Measurements from ENCODE around the gene HTRA3. TPM values are rescaled to one million over a fixed set of nuclear protein-coding genes. Genes with fewer than 3 reads are reported as not detected.

Gene HTRA3
- total and polyA plus RNA-seq, 2 of the 8 experiments (the other 6 are each of a cell fraction or from before 2014, with no cell fraction given) = 3.2 to 5.8 TPM

DNA sequence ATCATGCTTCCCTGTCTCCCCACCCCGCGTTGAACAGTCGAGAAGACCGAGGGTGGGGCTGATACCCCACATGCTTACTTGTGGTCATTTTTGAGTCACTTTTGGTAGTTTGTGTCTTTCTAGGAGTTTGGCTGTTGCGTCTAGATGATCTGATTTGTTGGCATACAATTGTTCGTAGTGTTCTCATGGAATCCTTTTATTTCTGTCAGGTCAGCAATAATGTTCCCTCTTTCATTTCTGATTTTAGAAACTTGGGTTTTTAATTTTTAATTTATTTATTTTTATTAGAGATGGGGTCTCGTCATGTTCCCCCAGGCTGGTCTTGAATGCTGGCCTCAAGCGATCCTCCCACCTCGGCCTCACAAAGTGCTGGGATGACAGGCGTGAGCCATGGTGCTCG, 39.5 kb upstream of the HTRA3 start:
- no peak overlapping the region for H3K18ac ChIP-seq (ENCODE audit: extremely low read depth, low read length)
- no peaks in the 10 kb centered on the region; a peak in 1 of 4 replicates for H3K9me3 ChIP-seq (ENCODE audit: insufficient read depth in 2 of 2, low read depth in 1 of 2, low read length in 1 of 2)
- no peak for TF ChIP-seq BACH1 (IDR thresholded peaks at IDR 0.05; ENCODE audit: low read length)
- no peak for TF ChIP-seq HDAC6 (IDR thresholded peaks at IDR 0.05; ENCODE audit: low read depth, low read length)
- no peak for TF ChIP-seq BCL11A (IDR thresholded peaks at IDR 0.05; ENCODE audit: low read depth in 2 of 2, low read length in 2 of 2)
- TF ChIP-seq MAFK (IDR thresholded peaks at IDR 0.05; ENCODE audit: low read depth, low read length) = peak; percentile 67; the same call in 1 of the 2 replicates
- no peaks in the 10 kb centered on the region; a peak in 1 of 7 replicates for H3K27me3 ChIP-seq (replicated peaks in 1 of 4; ENCODE audit: control insufficient read depth in 3 of 4, extremely low read depth in 1 of 4, insufficient read depth in 3 of 4, low read length in 3 of 4)
- H3K14ac ChIP-seq (ENCODE audit: insufficient read length) = no peak overlapping the region
- no peak overlapping the region for H2BK12ac ChIP-seq (ENCODE audit: low read depth, low read length)
- no peak overlapping the region for H2BK120ac ChIP-seq (replicated peaks; ENCODE audit: low read depth, low read length)
- H3K4me1 ChIP-seq (replicated peaks in 1 of 4; ENCODE audit: control insufficient read depth in 3 of 4, insufficient read depth in 4 of 4, low read length in 3 of 4) = peaks cover 6 to 14% (median 10%) of the 10 kb centered on the region in 4 experiments
- no peak overlapping the region for H2BK20ac ChIP-seq (ENCODE audit: low read length)
- no peak overlapping the region for H4K8ac ChIP-seq (ENCODE audit: extremely low read depth, insufficient read depth, low read length)
- H2AFZ ChIP-seq (ENCODE audit: low read length) = no peak overlapping the region
- no peak overlapping the region for H3K4me2 ChIP-seq (ENCODE audit: insufficient read depth in 1 of 2, low read depth in 2 of 2, low read length in 2 of 2)
- no peaks in the 10 kb centered on the region for H3K79me1 ChIP-seq (ENCODE audit: low read depth, low read length)
- 89% methylated on average over 11 of the region's 11 CpGs; no CpG with 5 or more reads in 1 of the 2 experiments for WGBS, 2 experiments (ENCODE audit: extremely low coverage in 1 of 2, insufficient coverage in 1 of 2, insufficient read length in 1 of 2, insufficient replicate concordance in 2 of 2, low coverage in 1 of 2, low lambda C conversion rate in 2 of 2, missing lambda C conversion rate in 1 of 2)
- H2AK5ac ChIP-seq (ENCODE audit: low read depth, low read length) = no peak overlapping the region
- no peaks in the 10 kb centered on the region for H3K79me2 ChIP-seq (ENCODE audit: control insufficient read depth in 1 of 2, insufficient read depth in 2 of 2, low read length in 2 of 2)
- no peak overlapping the region for H4K91ac ChIP-seq (replicated peaks; ENCODE audit: insufficient read length, low read length)
- H3K23ac ChIP-seq (ENCODE audit: insufficient read length) = no peak overlapping the region
- no peak overlapping the region for H2BK15ac ChIP-seq (ENCODE audit: low read length)
- no peaks in the 10 kb centered on the region for H3K36me3 ChIP-seq (ENCODE audit: control insufficient read depth in 2 of 4, insufficient read depth in 4 of 4, low read length in 3 of 4)
- no peak overlapping the region for H3K9ac ChIP-seq (replicated peaks in 1 of 4; ENCODE audit: extremely low read depth in 1 of 4, low read depth in 3 of 4, low read length in 3 of 4)
- H4K20me1 ChIP-seq (replicated peaks in 1 of 2; ENCODE audit: control insufficient read depth in 1 of 2, insufficient read depth in 2 of 2, low read length in 2 of 2) = peaks cover 0 to 7% of the 10 kb centered on the region in 2 experiments
- H3K27ac ChIP-seq (ENCODE audit: low read depth, low read length) = no peak overlapping the region
- DNase-seq (ENCODE audit: low read depth in 1 of 2, low spot score in 2 of 2) = no peak
- H3K4ac ChIP-seq (replicated peaks; ENCODE audit: insufficient read length, low read depth, low read length) = no peak overlapping the region
- no peak for FAIRE-seq
- ChIA-PET CTCF (ENCODE audit: partially characterized antibody) (interaction anchor here (0.6 to 4.9 kb wide), 4 partner anchors 12 to 628 kb away, joined by 3 to 20 read pairs (median 3); no protein-coding TSS in a partner anchor), POLR2A (ENCODE audit: partially characterized antibody) (no interaction called here)
- H2BK5ac ChIP-seq (ENCODE audit: low read depth, low read length) = no peak overlapping the region
- no peak overlapping the region for H4K5ac ChIP-seq (ENCODE audit: insufficient read length, low read depth, low read length)
- no peak overlapping the region for H3K56ac ChIP-seq (replicated peaks; ENCODE audit: insufficient read length, low read depth, low read length)
- peaks cover 10% of the 10 kb centered on the region; the same call in 1 of the 2 replicates for H3K23me2 ChIP-seq (ENCODE audit: low read depth, low read length)
- H3K4me3 ChIP-seq (ENCODE audit: extremely low read depth in 1 of 4, insufficient read depth in 2 of 4, low read depth in 3 of 4, low read length in 4 of 4) = no peak overlapping the region

Data from H1 (cell line).